ENCODE measurements around the gene RPLP2. TPM values are rescaled to one million over a fixed set of nuclear protein-coding genes. Genes with fewer than 3 reads are reported as not detected.

The RPLP2 gene
- total RNA-seq, 1 experiment from 2014 or later = 1,150 TPM

- no peak for DNase-seq
- Histone ChIP-seq H3K36me3 (no peaks in the 10 kb centered on the region), H3K4me3 (no peak overlapping the region), H3K27ac (no peak overlapping the region), H3K27me3 (no peaks in the 10 kb centered on the region), H3K4me1 (peaks cover 35% of the 10 kb centered on the region), H3K9me3 (replicated peaks) (no peaks in the 10 kb centered on the region)
These were observed 48.4 kb downstream of the RPLP2 start for GRCh38 chr11:858053-858761.

- Histone ChIP-seq H3K4me1 (peaks cover 35% of the 10 kb centered on the region), H3K27me3 (no peaks in the 10 kb centered on the region), H3K4me3 (no peak overlapping the region), H3K27ac (no peak overlapping the region), H3K36me3 (no peaks in the 10 kb centered on the region), H3K9me3 (replicated peaks) (no peaks in the 10 kb centered on the region)
- DNase-seq = no peak
These were observed 49.1 kb downstream of the RPLP2 start for GRCh38 chr11:858762-859339.

DNA sequence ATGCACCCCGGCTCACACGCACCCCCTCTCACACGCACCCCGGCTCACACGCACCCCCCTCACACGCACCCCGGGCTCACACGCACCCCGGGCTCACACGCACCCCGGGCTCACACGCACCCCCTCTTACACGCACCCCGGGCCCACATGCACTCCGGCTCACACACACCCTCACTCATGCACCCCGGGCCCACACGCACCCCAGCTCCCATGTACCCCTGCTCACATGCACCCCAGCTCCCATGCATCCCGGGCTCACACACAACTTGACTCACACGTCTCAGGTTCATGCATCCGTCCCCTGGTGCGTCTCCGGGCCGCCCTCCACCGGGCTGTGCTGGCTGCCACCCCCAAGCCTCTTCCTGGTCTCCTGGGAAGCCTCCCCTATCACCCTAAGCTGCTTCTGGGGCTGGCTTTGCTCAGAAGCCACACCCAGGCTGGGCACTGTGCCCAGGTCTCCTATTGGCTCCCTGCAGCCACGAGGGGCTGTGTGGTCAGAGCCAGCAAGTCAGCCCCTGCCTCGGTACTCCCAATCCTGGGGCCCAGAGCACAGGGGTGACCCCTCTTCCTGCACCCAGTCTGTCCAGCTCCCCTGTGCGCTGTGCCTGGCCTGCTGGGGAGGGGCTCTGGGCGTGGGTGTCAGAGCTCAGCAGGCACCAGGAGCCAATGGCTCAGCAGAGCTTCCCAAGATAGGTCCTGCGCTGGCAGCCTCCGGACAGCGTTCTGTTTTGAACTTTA, 49.8 kb downstream of the RPLP2 start:
- no peaks in the 10 kb centered on the region for H3K9me3 ChIP-seq (replicated peaks)
- peak; percentile 86 to 88 for DNase-seq
- no peaks in the 10 kb centered on the region for H3K27me3 ChIP-seq
- peaks cover 35% of the 10 kb centered on the region for H3K4me1 ChIP-seq
- H3K36me3 ChIP-seq = no peaks in the 10 kb centered on the region
- no peak overlapping the region for H3K27ac ChIP-seq
- H3K4me3 ChIP-seq = no peak overlapping the region

- H3K36me3 ChIP-seq = no peaks in the 10 kb centered on the region
- H3K27me3 ChIP-seq = no peaks in the 10 kb centered on the region
- H3K4me1 ChIP-seq = peaks cover 35% of the 10 kb centered on the region
- H3K27ac ChIP-seq = no peak overlapping the region
- no peak overlapping the region for H3K4me3 ChIP-seq
- no peaks in the 10 kb centered on the region for H3K9me3 ChIP-seq (replicated peaks)
- DNase-seq = no peak
These were observed 50.7 kb downstream of the RPLP2 start for GRCh38 chr11:860234-861104.

- Histone ChIP-seq H3K4me1 (peaks cover 32% of the 10 kb centered on the region), H3K27ac (no peak overlapping the region), H3K36me3 (no peaks in the 10 kb centered on the region), H3K4me3 (no peak overlapping the region), H3K9me3 (replicated peaks) (no peaks in the 10 kb centered on the region), H3K27me3 (no peaks in the 10 kb centered on the region)
- no peak for DNase-seq
These were observed 51.3 kb downstream of the RPLP2 start for GRCh38 chr11:861105-861479.

DNA sequence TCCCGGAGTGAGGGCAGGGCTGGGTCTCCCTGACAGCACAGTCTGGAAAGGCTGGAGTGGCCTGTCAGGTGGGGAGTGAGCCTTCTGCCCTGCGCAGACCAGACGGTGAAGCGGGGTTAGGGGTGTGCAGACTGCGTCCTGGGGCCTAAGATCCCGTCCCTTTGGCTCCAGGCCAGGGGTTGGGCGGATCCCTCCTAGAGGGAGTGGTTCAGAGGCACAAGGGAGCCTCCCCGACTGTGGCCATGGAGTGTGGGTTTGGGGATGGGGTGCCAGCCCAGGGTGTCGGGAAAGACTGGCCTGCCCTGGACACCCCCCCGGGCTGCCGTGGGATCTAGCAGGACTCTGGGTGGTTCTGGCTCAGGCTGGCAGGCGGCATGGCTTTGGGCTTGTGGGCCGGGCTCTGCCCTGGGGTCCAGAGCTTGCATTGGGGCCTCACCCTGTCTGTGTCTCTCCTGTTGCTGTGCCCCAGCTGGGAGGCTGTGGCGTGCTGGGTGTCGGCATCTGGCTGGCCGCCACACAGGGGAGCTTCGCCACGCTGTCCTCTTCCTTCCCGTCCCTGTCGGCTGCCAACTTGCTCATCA, 52.4 kb downstream of the RPLP2 start:
- H3K27ac ChIP-seq = no peak overlapping the region
- peak; percentile 84 to 85 for DNase-seq
- H3K9me3 ChIP-seq (replicated peaks) = no peaks in the 10 kb centered on the region

More for the DNA sequence above, 52.4 kb downstream of the RPLP2 start:
- H3K36me3 ChIP-seq = no peaks in the 10 kb centered on the region
- H3K27me3 ChIP-seq = no peaks in the 10 kb centered on the region
- H3K4me1 ChIP-seq = peaks cover 28% of the 10 kb centered on the region
- H3K4me3 ChIP-seq = no peak overlapping the region

Other genes with a start within 250 kb of the RPLP2 start
- gene LMNTD2, start 249.2 kb upstream of the RPLP2 start, total RNA-seq (2014; rRNA removed; shearing (Covaris generic)) = 0.43 and 0.51 TPM in 2 replicates
- gene RASSF7, start 249.0 kb upstream of the RPLP2 start, total RNA-seq (2014; rRNA removed; shearing (Covaris generic)) = 6.9 and 7.4 TPM in 2 replicates
- gene PHRF1, start 233.5 kb upstream of the RPLP2 start, total RNA-seq (2014; rRNA removed; shearing (Covaris generic)) = 30.8 and 34.3 TPM in 2 replicates
- gene IRF7, start 194.0 kb upstream of the RPLP2 start, total RNA-seq (2014; rRNA removed; shearing (Covaris generic)) = 3.6 and 5.8 TPM in 2 replicates
- gene CDHR5, start 185.0 kb upstream of the RPLP2 start, total RNA-seq (2014; rRNA removed; shearing (Covaris generic)) = not detected in 2 replicates
- not detected in 2 replicates for gene SCT, start 182.8 kb upstream of the RPLP2 start, total RNA-seq (2014; rRNA removed; shearing (Covaris generic))
- not detected in 2 replicates for gene DRD4, start 172.7 kb upstream of the RPLP2 start, total RNA-seq (2014; rRNA removed; shearing (Covaris generic))
- 26.6 and 33.6 TPM in 2 replicates for gene DEAF1, start 114.7 kb upstream of the RPLP2 start, total RNA-seq (2014; rRNA removed; shearing (Covaris generic))
- gene TMEM80, start 114.2 kb upstream of the RPLP2 start, total RNA-seq (2014; rRNA removed; shearing (Covaris generic)) = 10.7 and 17.7 TPM in 2 replicates
- 12.7 and 18.5 TPM in 2 replicates for gene EPS8L2, start 103.7 kb upstream of the RPLP2 start, total RNA-seq (2014; rRNA removed; shearing (Covaris generic))
- 107 and 108 TPM in 2 replicates for gene TALDO1, start 62.5 kb upstream of the RPLP2 start, total RNA-seq (2014; rRNA removed; shearing (Covaris generic))
- 28.9 and 39.9 TPM in 2 replicates for gene GATD1, start 32.5 kb upstream of the RPLP2 start, total RNA-seq (2014; rRNA removed; shearing (Covaris generic))
- gene CEND1, start 19.9 kb upstream of the RPLP2 start, total RNA-seq (2014; rRNA removed; shearing (Covaris generic)) = 1.5 TPM in 2 replicates
- 20.2 and 22.4 TPM in 2 replicates for gene SLC25A22, start 11.7 kb upstream of the RPLP2 start, total RNA-seq (2014; rRNA removed; shearing (Covaris generic))
- gene PIDD1, start 4.7 kb upstream of the RPLP2 start, total RNA-seq (2014; rRNA removed; shearing (Covaris generic)) = 18.3 and 21.2 TPM in 2 replicates
- gene PNPLA2, start 8.9 kb downstream of the RPLP2 start, total RNA-seq (2014; rRNA removed; shearing (Covaris generic)) = 16.5 and 19.6 TPM in 2 replicates
- 1.6 and 1.9 TPM in 2 replicates for gene CRACR2B, start 18.0 kb downstream of the RPLP2 start, total RNA-seq (2014; rRNA removed; shearing (Covaris generic))
- gene CD151, start 23.0 kb downstream of the RPLP2 start, total RNA-seq (2014; rRNA removed; shearing (Covaris generic)) = 122 and 133 TPM in 2 replicates
- gene POLR2L, start 32.6 kb downstream of the RPLP2 start, total RNA-seq (2014; rRNA removed; shearing (Covaris generic)) = 292 and 344 TPM in 2 replicates
- gene TSPAN4, start 32.9 kb downstream of the RPLP2 start, total RNA-seq (2014; rRNA removed; shearing (Covaris generic)) = 26.0 and 26.9 TPM in 2 replicates
- 51.4 and 56.7 TPM in 2 replicates for gene CHID1, start 100.8 kb downstream of the RPLP2 start, total RNA-seq (2014; rRNA removed; shearing (Covaris generic))
- gene AP2A2, start 115.9 kb downstream of the RPLP2 start, total RNA-seq (2014; rRNA removed; shearing (Covaris generic)) = 40.6 and 42.6 TPM in 2 replicates
- gene MUC6, start 226.8 kb downstream of the RPLP2 start, total RNA-seq (2014; rRNA removed; shearing (Covaris generic)) = not detected in 2 replicates